HAP-1 (cell line): ENCODE results near the gene CDK5RAP3.

Source experiments
- DNase-seq, 2 experiments: peaks; one replicate each; pipeline ENCODE4 v3.0.0-alpha.2; 2016 to 2020; ENCODE audit warnings: low spot score in 2 of 2
- H3K27me3 ChIP-seq: fragments of 250-450 bp; sonication (Bioruptor Pico); 2 replicates; pipeline ENCODE4 v1.5.1; 2020; ENCODE audit warnings: low read depth, mild to moderate bottlenecking, moderate library complexity
- H3K36me3 ChIP-seq: fragments of 250-450 bp; sonication (Bioruptor Pico); replicated peaks from 2 replicates; pipeline ENCODE4 v1.5.1; 2020; ENCODE audit warnings: mild to moderate bottlenecking
- H3K4me1 ChIP-seq: fragments of 250-450 bp; sonication (Bioruptor Pico); 2 replicates; pipeline ENCODE4 v1.5.1; 2020; ENCODE audit warnings: mild to moderate bottlenecking
- H3K4me3 ChIP-seq: fragments of 250-450 bp; sonication (Bioruptor Pico); 2 replicates; pipeline ENCODE4 v1.5.1; 2020; ENCODE audit warnings: mild to moderate bottlenecking, moderate library complexity
- H3K9me3 ChIP-seq: fragments of 250-450 bp; sonication (Bioruptor Pico); 2 replicates; pipeline ENCODE4 v1.5.1; 2020; ENCODE audit warnings: mild to moderate bottlenecking, moderate library complexity
- in situ Hi-C: fragments of 300-500 bp; cut with MboI; formaldehyde crosslinking; loops from 3 replicates; pipeline ENCODE4 v1.14.3; 2020; ENCODE audit warnings: low sequenced_read_pairs, inconsistent platforms, mixed read lengths

CDK5RAP3 gene

DNA sequence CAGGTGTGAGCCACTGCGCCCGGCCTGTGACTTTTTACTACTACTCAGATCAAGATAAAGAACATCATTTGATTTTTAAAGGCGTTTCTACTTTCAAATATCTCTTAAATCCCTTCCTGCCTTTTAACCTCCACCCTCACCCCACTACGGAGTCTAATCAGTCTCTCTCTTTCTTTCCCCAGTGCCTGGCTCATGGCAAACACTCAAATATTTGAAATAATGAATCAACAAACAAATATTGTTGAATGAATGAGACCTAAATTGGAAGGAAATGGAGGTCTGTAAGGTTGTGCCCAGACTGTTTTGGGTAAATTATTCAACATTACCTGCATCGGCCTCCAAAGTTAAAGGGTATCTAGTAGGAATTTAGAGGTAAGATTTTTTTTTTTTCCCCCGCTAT is 52.0 kb downstream of the CDK5RAP3 start:
- H3K9me3 ChIP-seq, result no peaks in the 10 kb centered on the region
- no peaks in the 10 kb centered on the region for H3K27me3 ChIP-seq
- H3K4me1 ChIP-seq, result peaks cover 30% of the 10 kb centered on the region
- no peak for DNase-seq
- H3K4me3 ChIP-seq, result no peak overlapping the region; the same call in 1 of the 2 replicates
- in situ Hi-C loops, result no loop called here
- no peaks in the 10 kb centered on the region for H3K36me3 ChIP-seq

GRCh38 chr17:48023400-48024148 is 52.7 kb downstream of the CDK5RAP3 start:
- H3K4me3 ChIP-seq, result peak overlapping the region; percentile 24
- H3K4me1 ChIP-seq, result peaks cover 30% of the 10 kb centered on the region
- in situ Hi-C loops, result no loop called here
- no peaks in the 10 kb centered on the region for H3K36me3 ChIP-seq
- DNase-seq, result peak; percentile 69 to 89
- H3K27me3 ChIP-seq, result no peaks in the 10 kb centered on the region
- no peaks in the 10 kb centered on the region for H3K9me3 ChIP-seq

DNA sequence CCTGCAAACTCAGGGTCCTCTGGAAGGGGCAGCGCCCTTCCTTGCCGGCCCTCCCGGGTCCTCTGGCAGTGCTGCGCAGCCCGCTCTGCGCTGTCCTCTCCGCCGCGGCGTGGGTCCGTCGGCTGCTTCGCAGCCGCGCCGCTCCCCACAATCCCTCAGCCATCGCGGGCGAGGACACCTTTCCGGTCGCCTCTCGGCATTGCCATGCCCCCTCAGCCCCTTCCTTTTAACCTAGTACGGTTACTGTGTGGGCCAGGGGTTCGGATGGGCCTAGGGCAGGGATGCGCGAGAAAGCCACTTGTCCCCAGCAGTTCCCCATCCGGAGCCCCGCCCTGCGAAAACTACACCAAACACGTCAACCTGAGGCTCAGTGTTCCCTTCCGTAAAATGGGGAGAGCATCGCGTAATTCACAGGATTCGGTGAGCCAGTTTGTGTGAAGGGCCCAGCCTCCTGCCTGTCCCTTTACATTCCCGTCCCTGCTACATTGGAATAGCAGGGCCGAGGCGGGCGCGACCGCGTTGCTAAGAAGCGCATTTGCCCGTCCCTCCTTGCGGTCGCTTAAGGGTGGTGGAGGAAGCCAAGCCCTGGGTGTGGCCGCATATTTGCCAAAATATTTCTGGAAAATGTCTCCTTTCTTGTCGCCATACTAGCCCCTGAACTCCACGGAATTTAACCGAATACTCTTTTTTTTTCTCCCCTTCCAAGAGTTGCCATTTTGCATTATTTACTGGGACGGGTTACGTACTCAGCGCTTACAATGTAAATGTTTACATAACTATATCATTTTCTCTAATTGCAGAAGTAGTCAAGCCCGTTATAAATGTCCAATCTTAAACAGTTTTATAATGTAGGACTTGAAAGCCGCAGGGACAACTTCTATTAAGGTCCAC is 53.5 kb downstream of the CDK5RAP3 start:
- in situ Hi-C loops, result loop anchor here (5.0 kb wide), 3 partner anchors 43 to 598 kb away; no protein-coding TSS in a partner anchor
- H3K27me3 ChIP-seq, result no peaks in the 10 kb centered on the region
- peak; percentile 50 to 74 for DNase-seq
- H3K4me3 ChIP-seq, result peak overlapping the region; percentile 24
- H3K36me3 ChIP-seq, result no peaks in the 10 kb centered on the region
- H3K4me1 ChIP-seq, result peaks cover 30% of the 10 kb centered on the region
- no peaks in the 10 kb centered on the region for H3K9me3 ChIP-seq

GRCh38 chr17:48025040-48025903 is 54.4 kb downstream of the CDK5RAP3 start:
- Histone ChIP-seq H3K9me3 (no peaks in the 10 kb centered on the region), H3K27me3 (no peaks in the 10 kb centered on the region), H3K4me3 (peak overlapping the region; percentile 26), H3K36me3 (no peaks in the 10 kb centered on the region), H3K4me1 (peaks cover 30% of the 10 kb centered on the region)
- peak; percentile 94 to 99 for DNase-seq
- in situ Hi-C loops, result loop anchor here (5.0 kb wide), 3 partner anchors 42 to 597 kb away; no protein-coding TSS in a partner anchor

- DNase-seq, result peak in 1 of 2 experiments; percentile 53
- peak overlapping the region; percentile 26 for H3K4me3 ChIP-seq
- no peaks in the 10 kb centered on the region for H3K9me3 ChIP-seq
- no peaks in the 10 kb centered on the region for H3K36me3 ChIP-seq
- H3K4me1 ChIP-seq, result peaks cover 30% of the 10 kb centered on the region
- in situ Hi-C loops, result loop anchor here (5.0 kb wide), 3 partner anchors 41 to 596 kb away; no protein-coding TSS in a partner anchor
- H3K27me3 ChIP-seq, result no peaks in the 10 kb centered on the region
Observed at GRCh38 chr17:48025904-48026501, 55.1 kb downstream of the CDK5RAP3 start.

- in situ Hi-C loops, result loop anchor here (5.0 kb wide), 3 partner anchors 41 to 596 kb away; no protein-coding TSS in a partner anchor
- H3K9me3 ChIP-seq, result no peaks in the 10 kb centered on the region
- H3K4me3 ChIP-seq, result no peak overlapping the region
- H3K36me3 ChIP-seq, result no peaks in the 10 kb centered on the region
- H3K27me3 ChIP-seq, result no peaks in the 10 kb centered on the region
- DNase-seq, result peak; percentile 89 to 96
- peaks cover 30% of the 10 kb centered on the region for H3K4me1 ChIP-seq
Observed at GRCh38 chr17:48026502-48027321, 55.8 kb downstream of the CDK5RAP3 start.

DNA sequence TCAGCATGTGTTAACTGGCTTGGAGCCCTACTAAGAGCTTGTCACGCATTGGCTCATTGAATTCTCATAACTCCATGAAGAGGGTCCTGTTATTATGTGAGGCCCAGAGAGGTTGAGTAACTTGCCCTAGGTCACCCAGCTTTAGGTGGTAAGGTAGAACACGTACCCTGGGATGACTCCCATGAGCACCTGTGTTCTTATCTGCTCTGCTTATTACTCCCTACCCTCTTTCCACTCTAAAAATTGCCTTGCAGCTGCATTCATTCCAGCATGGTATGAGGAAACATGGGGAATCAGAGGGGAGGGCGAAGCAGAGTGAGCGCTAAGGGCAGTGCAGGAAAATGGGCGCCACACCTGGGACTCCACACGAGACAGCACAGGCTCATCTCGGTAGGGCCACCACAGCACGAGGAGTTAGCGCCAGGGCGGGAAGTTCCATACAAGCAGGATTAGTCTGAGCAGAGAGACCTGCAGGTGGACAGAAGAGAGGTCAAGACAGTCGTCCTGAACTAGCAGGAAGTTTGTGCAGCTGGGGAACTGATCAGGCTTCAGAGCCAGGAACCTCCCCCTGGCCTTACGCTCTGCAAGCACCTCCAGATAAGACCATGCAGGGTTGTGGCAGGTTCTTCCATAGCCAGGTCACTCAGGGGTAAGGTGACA is 56.5 kb downstream of the CDK5RAP3 start:
- no peak for DNase-seq

DNA sequence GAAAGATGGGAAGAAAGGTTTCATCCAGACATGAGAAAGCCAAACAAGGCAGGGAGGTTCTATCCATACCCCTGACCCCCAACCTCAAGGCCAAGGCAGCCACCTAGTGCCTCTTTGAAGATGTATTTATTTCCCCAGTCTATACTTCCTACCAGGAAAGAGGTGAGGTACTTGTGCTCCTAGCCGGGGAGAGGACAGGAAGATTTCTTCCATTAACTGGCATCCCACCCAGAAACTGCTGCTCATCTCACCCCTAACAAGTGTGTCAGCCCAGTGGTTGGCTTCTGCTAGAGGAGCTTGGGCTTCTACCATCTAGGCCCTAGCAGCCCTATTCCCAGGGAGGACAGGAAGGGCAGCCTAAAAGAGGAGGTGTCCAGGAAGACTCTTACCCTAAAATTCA is 57.8 kb downstream of the CDK5RAP3 start:
- H3K9me3 ChIP-seq, result no peaks in the 10 kb centered on the region
- no peaks in the 10 kb centered on the region for H3K36me3 ChIP-seq
- H3K27me3 ChIP-seq, result no peaks in the 10 kb centered on the region
- DNase-seq, result no peak
- H3K4me3 ChIP-seq, result no peak overlapping the region
- H3K4me1 ChIP-seq, result peaks cover 23% of the 10 kb centered on the region
- in situ Hi-C loops, result loop anchor here (5.0 kb wide), 3 partner anchors 39 to 594 kb away; no protein-coding TSS in a partner anchor

More for the DNA sequence above, 56.5 kb downstream of the CDK5RAP3 start:
- Histone ChIP-seq H3K9me3 (no peaks in the 10 kb centered on the region), H3K27me3 (no peaks in the 10 kb centered on the region), H3K4me1 (peaks cover 30% of the 10 kb centered on the region), H3K4me3 (no peak overlapping the region), H3K36me3 (no peaks in the 10 kb centered on the region)
- in situ Hi-C loops, result loop anchor here (5.0 kb wide), 3 partner anchors 40 to 595 kb away; no protein-coding TSS in a partner anchor

DNA sequence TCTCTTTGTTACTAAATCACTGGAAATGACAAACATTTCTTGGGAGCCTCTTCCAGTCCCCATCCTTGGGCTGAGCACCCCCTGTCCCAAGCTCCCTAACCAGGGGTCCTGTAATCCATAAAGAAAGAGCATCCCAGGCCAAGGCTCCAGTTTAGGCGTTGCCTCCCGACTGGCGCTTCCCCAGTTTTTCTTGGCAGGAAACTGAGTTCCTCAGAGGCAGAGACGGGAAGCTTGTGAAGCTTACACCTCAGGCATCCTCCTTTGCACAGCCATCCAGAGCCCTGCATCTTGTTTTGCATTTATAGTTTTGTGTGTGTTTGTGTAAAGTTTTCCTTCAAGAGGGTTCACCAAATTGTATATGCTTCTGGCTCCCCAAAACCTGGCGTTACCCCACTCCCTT is 59.6 kb downstream of the CDK5RAP3 start:
- in situ Hi-C loops, result no loop called here
- no peaks in the 10 kb centered on the region for H3K36me3 ChIP-seq

More for the DNA sequence above, 59.6 kb downstream of the CDK5RAP3 start:
- H3K9me3 ChIP-seq, result no peaks in the 10 kb centered on the region
- H3K4me3 ChIP-seq, result no peak overlapping the region
- no peaks in the 10 kb centered on the region for H3K27me3 ChIP-seq
- peaks cover 13% of the 10 kb centered on the region for H3K4me1 ChIP-seq
- DNase-seq, result no peak
